B cell (primary cell): ENCODE results near the gene CKAP2L. TPM values are rescaled to one million over a fixed set of nuclear protein-coding genes. Genes with fewer than 3 reads are reported as not detected.

Experiments used
- ATAC-seq: fragments of 200-7000 bp; cut with Tn5 transposase; one replicate; pipeline ENCODE4 v1.10.0; 2021; ENCODE audit warnings: low read depth, mild to moderate bottlenecking, moderate number of reproducible peaks, moderate library complexity
- CTCF ChIA-PET: fragments of 350-600 bp; sonication (Branson Sonifier 250); formaldehyde crosslinking; loops from one replicate; lab custom pipeline; 2021; ENCODE audit warnings: antibody characterized with exemption, inconsistent platforms; lab: Charles Lee
- POLR2A ChIA-PET: fragments of 350-600 bp; sonication (Branson Sonifier 250); formaldehyde crosslinking; loops from one replicate; lab custom pipeline; 2021; ENCODE audit warnings: antibody characterized with exemption; lab: Charles Lee
- DNase-seq: peaks from one replicate; pipeline ENCODE4 v3.0.0; 2013
- H2AFZ ChIP-seq: 2 replicates; pipeline ENCODE4 v1.6.1; 2012; ENCODE audit warnings: mild to moderate bottlenecking, low read depth, low read length; ENCODE audit not compliant: insufficient read depth, poor library complexity, severe bottlenecking
- H3K27ac ChIP-seq, 2 donors: 1 replicate in 1 of 2; 2 replicates in 1 of 2; pipeline ENCODE4 v1.5.1; 2012 to 2013; ENCODE audit warnings: low read length in 2 of 2, mild to moderate bottlenecking in 2 of 2, moderate library complexity in 1 of 2
- H3K27me3 ChIP-seq, 4 experiments: fragments of 200-600 bp in 1 of 4; sonication (generic) in 1 of 4; replicated peaks in 1 of 4; 1 replicate in 2 of 4; 2 replicates in 2 of 4; pipeline versions ENCODE4 v1.6.1 to v1.7.0; 2013 to 2016; ENCODE audit warnings: low read length in 3 of 4, mild to moderate bottlenecking in 2 of 4, mixed read lengths in 1 of 4, moderate library complexity in 1 of 4; ENCODE audit not compliant: insufficient read depth in 4 of 4, control insufficient read depth in 3 of 4; ENCODE audit errors: control extremely low read depth in 1 of 4
- H3K36me3 ChIP-seq, 2 experiments: replicated peaks in 1 of 2; 1 replicate in 1 of 2; 2 replicates in 1 of 2; pipeline versions ENCODE4 v1.6.1 to v1.7.1; 2013; ENCODE audit warnings: low read length in 1 of 2; ENCODE audit not compliant: insufficient read depth in 2 of 2, control insufficient read depth in 1 of 2; ENCODE audit errors: control extremely low read depth in 1 of 2, extremely low read depth in 1 of 2
- H3K4me1 ChIP-seq, 2 donors: fragments of 200-600 bp in 1 of 2; sonication (generic) in 1 of 2; 1 replicate in 1 of 2; 2 replicates in 1 of 2; pipeline versions ENCODE4 v1.5.1 to v1.6.1; 2013 to 2017; ENCODE audit warnings: low read length in 2 of 2; ENCODE audit not compliant: control insufficient read depth in 2 of 2, insufficient read depth in 2 of 2
- H3K4me2 ChIP-seq: replicated peaks from 2 replicates; pipeline ENCODE3; 2012; ENCODE audit warnings: mild to moderate bottlenecking, low read depth, low read length; ENCODE audit not compliant: poor library complexity, severe bottlenecking
- H3K4me3 ChIP-seq, 5 experiments: fragments of 200-600 bp in 1 of 5; sonication (generic) in 1 of 5; 1 replicate in 3 of 5; 2 replicates in 2 of 5; pipeline versions ENCODE4 v1.5.1 to v1.7.0; 2011 to 2016; ENCODE audit warnings: low read length in 4 of 5, mild to moderate bottlenecking in 4 of 5, low read depth in 2 of 5, control low read depth in 1 of 5, moderate library complexity in 1 of 5; ENCODE audit not compliant: insufficient read depth in 1 of 5; ENCODE audit errors: control extremely low read depth in 1 of 5, extremely low read depth in 1 of 5
- H3K79me2 ChIP-seq: fragments of 200-600 bp; sonication (generic); one replicate; pipeline ENCODE4 v1.6.0; 2016; ENCODE audit warnings: low read length; ENCODE audit not compliant: control insufficient read depth, insufficient read depth
- H3K9ac ChIP-seq: fragments of 200-600 bp; sonication (generic); 2 replicates; pipeline ENCODE4 v1.6.1; 2017; ENCODE audit warnings: mild to moderate bottlenecking, low read length, moderate library complexity
- H3K9me3 ChIP-seq, 3 donors: one replicate each; pipeline versions ENCODE4 v1.6.1 to v1.7.1; 2013; ENCODE audit warnings: low read length in 2 of 3; ENCODE audit not compliant: control insufficient read depth in 2 of 3, insufficient read depth in 1 of 3; ENCODE audit errors: control extremely low read depth in 1 of 3
- H4K20me1 ChIP-seq: 2 replicates; pipeline ENCODE4 v1.6.0; 2012; ENCODE audit warnings: mild to moderate bottlenecking, low read length; ENCODE audit not compliant: insufficient read depth, control insufficient read depth, poor library complexity, severe bottlenecking
- H3K27ac Mint-ChIP-seq: one replicate; pipeline ENCODE4 v1.8.0; 2021; ENCODE audit warnings: mixed read lengths
- H3K27me3 Mint-ChIP-seq: one replicate; pipeline ENCODE4 v1.8.0; 2021; ENCODE audit warnings: mixed read lengths
- H3K4me1 Mint-ChIP-seq: one replicate; pipeline ENCODE4 v1.8.0; 2021; ENCODE audit warnings: mixed read lengths
- H3K4me3 Mint-ChIP-seq: one replicate; pipeline ENCODE4 v1.8.0; 2021; ENCODE audit warnings: mixed read lengths
- H3K9me3 Mint-ChIP-seq: one replicate; pipeline ENCODE4 v1.8.0; 2022; ENCODE audit warnings: mixed read lengths; ENCODE audit not compliant: insufficient read depth
- EZH2 ChIP-seq: IDR thresholded peaks from 2 replicates; pipeline ENCODE4 v1.6.1; 2012; ENCODE audit warnings: borderline replicate concordance, low read depth, mild to moderate bottlenecking, moderate library complexity, low read length; ENCODE audit not compliant: insufficient read depth, poor library complexity, severe bottlenecking
- WGBS: methylation state at CpG from one replicate; pipeline ENCODE4 v1.1.5; 2013; ENCODE audit warnings: missing lambda C conversion rate; ENCODE audit not compliant: insufficient coverage; 5-methylcytosine and 5-hydroxymethylcytosine counted together
- intact Hi-C: fragments of 100-400 bp; cut with micrococcal nuclease; formaldehyde crosslinking; loops from one replicate; pipeline ENCODE4 v1.10.0; 2022
- polyA plus RNA-seq: library from polyadenylated mRNA; depleted of rRNA; stranded (reverse); fragments of >200 nt; gene quantifications from 2 replicates; pipeline ENCODE4 v1.2.3, GENCODE V29; 2012
- total RNA-seq, 2 donors: library from RNA; stranded (reverse); fragments of 120-200 nt in 1 of 2; gene quantifications; 1 replicate in 1 of 2; 2 replicates in 1 of 2; pipeline versions ENCODE4 v1.2.3 to v1.2.4, GENCODE V29; 2013 to 2022
- TF ChIP-seq, protein P1 (sequence below): fragments of 200-600 bp; IDR thresholded peaks from one replicate; pipeline ENCODE4 v1.8.0; 2022; ENCODE audit warnings: antibody characterized with exemption, mild to moderate bottlenecking

The CKAP2L gene
- total and polyA plus RNA-seq, 2 donors (not counting 1 experiment from before 2014, with no cell fraction given) = 0.01 to 0.25 TPM

DNA sequence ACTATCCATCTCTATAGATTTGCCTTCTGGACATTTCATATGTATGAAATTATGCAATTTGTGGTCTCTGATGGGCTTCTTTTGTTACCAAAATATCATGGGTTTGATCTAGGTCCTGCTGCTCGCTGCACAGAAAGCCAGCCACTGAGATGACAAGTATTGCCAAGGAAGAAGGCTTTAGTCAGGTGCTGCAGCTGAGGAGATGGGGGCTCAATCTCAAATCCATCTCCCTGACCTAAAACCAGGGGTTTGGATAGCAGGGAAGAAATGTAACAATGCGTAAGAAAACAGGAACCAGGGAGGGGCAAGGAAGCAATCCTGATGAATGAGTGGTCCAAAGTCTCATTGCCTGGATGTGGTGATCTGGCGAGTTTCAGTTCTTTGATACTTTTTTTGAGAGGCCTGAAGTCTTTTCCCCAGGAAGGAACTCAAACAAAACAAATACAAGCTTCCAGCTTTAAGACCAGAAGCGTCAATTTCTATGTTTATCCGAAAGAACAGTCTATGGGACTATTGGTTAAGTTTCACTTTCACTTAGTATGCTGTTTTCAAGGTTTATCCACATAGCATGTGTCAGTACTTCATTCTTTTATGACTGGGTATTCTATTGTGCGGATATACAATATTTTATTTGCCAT is 3.4 kb upstream of the CKAP2L start:
- H3K9me3 Mint-ChIP-seq = no peaks in the 10 kb centered on the region

DNA sequence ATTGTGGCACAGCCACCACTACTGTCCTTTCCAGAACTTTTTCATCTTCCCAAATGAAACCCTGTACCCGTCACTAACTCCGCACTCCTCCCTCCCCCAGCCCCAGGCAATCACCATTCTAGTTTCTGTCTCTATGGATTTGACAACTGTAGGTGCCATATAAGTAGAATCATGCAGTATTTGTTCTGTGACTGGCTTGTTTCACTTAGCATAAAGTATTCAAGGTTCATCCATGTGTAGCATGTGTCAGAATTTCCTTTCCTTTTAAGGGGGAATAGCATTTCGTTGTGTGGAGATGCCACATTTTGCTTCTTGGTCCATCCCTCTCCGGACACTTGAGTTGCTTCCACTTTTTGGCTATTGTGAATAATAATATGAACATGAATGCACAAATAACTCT is 842 bp upstream of the CKAP2L start:
- Mint-ChIP-seq H3K27ac (peak overlapping the region; percentile 77), H3K9me3 (no peaks in the 10 kb centered on the region), H3K4me3 (peak overlapping the region; percentile 97), H3K27me3 (no peaks in the 10 kb centered on the region), H3K4me1 (peaks cover 36% of the 10 kb centered on the region)
- intact Hi-C loops = loop anchor here (2.0 to 10.0 kb wide), 2 partner anchors 18 to 280 kb away; partner anchors contain the start of gene TTL
- WGBS = no CpG with 5 or more reads among the region's 4 CpGs
- Histone ChIP-seq H3K9me3 (no peaks in the 10 kb centered on the region), H3K4me3 (peak overlapping the region in 4 of 5 experiments; percentile 67 to 96 (median 78)), H4K20me1 (no peaks in the 10 kb centered on the region), H3K36me3 (no peaks in the 10 kb centered on the region), H2AFZ (peak overlapping the region; percentile 96), H3K4me1 (peaks cover 8 to 12% of the 10 kb centered on the region in 2 donors), H3K4me2 (peak overlapping the region; percentile 94), H3K27me3 (no peaks in the 10 kb centered on the region), H3K79me2 (peaks cover 13% of the 10 kb centered on the region), H3K9ac (peak overlapping the region; percentile 91), H3K27ac (no peak overlapping the region)
- no peak for DNase-seq
- ATAC-seq = no peak
- ChIA-PET POLR2A (no interaction called here), CTCF (interaction anchor here (0.9 kb wide), 1 partner anchor 17 kb away, joined by 3 read pairs; no protein-coding TSS in a partner anchor)
- no peak for TF ChIP-seq EZH2
- TF ChIP-seq, protein P1, sequence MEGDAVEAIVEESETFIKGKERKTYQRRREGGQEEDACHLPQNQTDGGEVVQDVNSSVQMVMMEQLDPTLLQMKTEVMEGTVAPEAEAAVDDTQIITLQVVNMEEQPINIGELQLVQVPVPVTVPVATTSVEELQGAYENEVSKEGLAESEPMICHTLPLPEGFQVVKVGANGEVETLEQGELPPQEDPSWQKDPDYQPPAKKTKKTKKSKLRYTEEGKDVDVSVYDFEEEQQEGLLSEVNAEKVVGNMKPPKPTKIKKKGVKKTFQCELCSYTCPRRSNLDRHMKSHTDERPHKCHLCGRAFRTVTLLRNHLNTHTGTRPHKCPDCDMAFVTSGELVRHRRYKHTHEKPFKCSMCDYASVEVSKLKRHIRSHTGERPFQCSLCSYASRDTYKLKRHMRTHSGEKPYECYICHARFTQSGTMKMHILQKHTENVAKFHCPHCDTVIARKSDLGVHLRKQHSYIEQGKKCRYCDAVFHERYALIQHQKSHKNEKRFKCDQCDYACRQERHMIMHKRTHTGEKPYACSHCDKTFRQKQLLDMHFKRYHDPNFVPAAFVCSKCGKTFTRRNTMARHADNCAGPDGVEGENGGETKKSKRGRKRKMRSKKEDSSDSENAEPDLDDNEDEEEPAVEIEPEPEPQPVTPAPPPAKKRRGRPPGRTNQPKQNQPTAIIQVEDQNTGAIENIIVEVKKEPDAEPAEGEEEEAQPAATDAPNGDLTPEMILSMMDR = no peak

More for the DNA sequence above, 3.4 kb upstream of the CKAP2L start:
- no peak for TF ChIP-seq EZH2
- TF ChIP-seq, protein P1 = no peak
- Histone ChIP-seq H2AFZ (peak overlapping the region; percentile 72), H3K9me3 (no peaks in the 10 kb centered on the region), H4K20me1 (no peaks in the 10 kb centered on the region), H3K4me3 (peak overlapping the region in 1 of 5 experiments; percentile 13), H3K9ac (peak overlapping the region; percentile 30), H3K27ac (no peak overlapping the region), H3K4me1 (peaks cover 8 to 16% of the 10 kb centered on the region in 2 donors), H3K36me3 (no peaks in the 10 kb centered on the region), H3K79me2 (peaks cover 13% of the 10 kb centered on the region), H3K4me2 (peak overlapping the region; percentile 47), H3K27me3 (no peaks in the 10 kb centered on the region)
- ATAC-seq = no peak
- DNase-seq = no peak
- Mint-ChIP-seq H3K27ac (peak overlapping the region; percentile 62), H3K4me1 (peaks cover 41% of the 10 kb centered on the region), H3K27me3 (no peaks in the 10 kb centered on the region), H3K4me3 (peak overlapping the region; percentile 60)
- intact Hi-C loops = loop anchor here (10.0 kb wide), 1 partner anchor 283 kb away; the partner anchor contains the start of gene TTL
- CTCF ChIA-PET = interaction anchor here (2.9 kb wide), 1 partner anchor 18 kb away, joined by 13 read pairs; no protein-coding TSS in a partner anchor
- WGBS = 80% methylated on average over 1 of the region's 6 CpGs
- POLR2A ChIA-PET = no interaction called here
